Occipital lobe (tissue), 2 donors: ENCODE data around the gene APOL1. TPM values are rescaled to one million over a fixed set of nuclear protein-coding genes. Genes with fewer than 3 reads are reported as not detected.
"Not testable (repeated sequence)": the region's sequence is repeated elsewhere in the genome, so short reads cannot be mapped to it uniquely, and the experiment has no call there.

Source experiments
- DNase-seq: peaks from one replicate; lab custom pipeline; 2025; lab: John Stamatoyannopoulos, UW
- total RNA-seq: library from RNA; depleted of rRNA; stranded (reverse); fragments of >200 nt; gene quantifications from one replicate; pipeline ENCODE4 v1.2.3, GENCODE V29; 2014

The APOL1 gene
- total RNA-seq, 1 donor from 2014 or later: 1.4 TPM

GRCh38 chr22:36225333-36225922, 27.5 kb upstream of the APOL1 start:
- DNase-seq: no peak

- no peak for DNase-seq
Observed at GRCh38 chr22:36226189-36226588, 26.7 kb upstream of the APOL1 start.

GRCh38 chr22:36227396-36227795, 25.5 kb upstream of the APOL1 start:
- no peak for DNase-seq

GRCh38 chr22:36227806-36228205, 25.1 kb upstream of the APOL1 start:
- no peak for DNase-seq

GRCh38 chr22:36228369-36228768, 24.6 kb upstream of the APOL1 start:
- DNase-seq: not testable (repeated sequence)

DNA sequence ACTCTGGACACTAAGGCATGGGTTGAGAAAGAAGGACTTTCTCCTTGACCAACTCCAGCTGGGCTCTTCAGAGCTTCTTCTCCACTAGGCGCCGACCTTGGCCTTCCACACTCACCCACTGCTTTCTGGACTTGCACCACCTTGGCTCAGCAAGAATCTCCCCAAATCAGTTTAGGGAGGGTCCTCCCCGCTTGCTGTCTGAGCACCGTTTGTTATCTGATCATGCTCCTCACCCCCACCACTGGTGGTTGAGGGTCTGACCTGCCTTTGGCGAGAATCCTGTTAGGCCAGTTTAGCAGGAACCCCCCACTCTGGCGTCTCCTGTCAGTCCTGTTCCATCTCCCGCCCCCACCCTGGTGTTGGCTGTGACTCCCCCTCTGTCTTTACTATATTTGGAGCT, 24.0 kb upstream of the APOL1 start:
- DNase-seq: no peak

GRCh38 chr22:36229649-36230048, 23.3 kb upstream of the APOL1 start:
- DNase-seq: not testable (repeated sequence)

- not testable (repeated sequence) for DNase-seq
Observed at GRCh38 chr22:36231051-36231450, 21.9 kb upstream of the APOL1 start.

GRCh38 chr22:36232715-36233401, 20.1 kb upstream of the APOL1 start:
- DNase-seq: no peak

DNA sequence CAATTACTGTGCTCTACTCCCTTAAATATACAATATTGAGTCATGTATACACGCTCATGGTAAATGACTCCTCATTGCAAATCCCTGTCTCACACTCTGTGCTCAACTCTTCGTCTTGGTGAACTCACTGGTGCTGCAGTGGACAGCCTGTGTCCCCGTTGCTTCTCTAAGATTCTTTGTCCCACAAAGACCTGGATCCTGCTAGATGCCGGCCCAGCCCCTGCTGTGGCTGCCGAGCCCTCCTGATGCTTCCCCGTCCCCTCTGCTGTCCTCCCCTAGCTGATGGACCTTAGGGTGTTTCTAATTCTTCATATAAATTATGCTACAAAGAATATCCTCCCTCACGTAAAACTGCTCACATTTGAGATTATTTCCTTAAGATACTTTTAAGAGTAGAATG, 19.1 kb upstream of the APOL1 start:
- no peak for DNase-seq

DNA sequence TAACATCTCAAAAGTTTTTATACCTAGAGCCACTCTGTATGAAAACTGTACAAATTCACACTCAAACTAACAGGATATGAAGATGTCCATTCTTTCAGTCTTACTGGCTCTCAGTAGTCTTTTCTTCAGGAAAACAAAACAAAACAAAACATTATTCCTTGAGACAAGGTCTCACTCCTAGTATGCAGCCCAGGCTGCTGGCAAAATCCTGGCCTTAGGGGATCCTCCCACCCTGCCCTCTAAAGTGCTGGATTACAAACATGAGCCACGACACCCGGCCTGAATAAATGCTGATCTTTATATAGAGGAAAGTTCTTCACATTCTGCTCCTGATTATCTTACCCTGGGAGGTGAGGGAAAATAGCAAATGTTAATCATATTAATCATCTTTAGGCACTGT, 18.7 kb upstream of the APOL1 start:
- no peak for DNase-seq

- DNase-seq: no peak
Observed at GRCh38 chr22:36234919-36235318, 18.0 kb upstream of the APOL1 start.

- DNase-seq: no peak
Observed at GRCh38 chr22:36235585-36235984, 17.3 kb upstream of the APOL1 start.

DNA sequence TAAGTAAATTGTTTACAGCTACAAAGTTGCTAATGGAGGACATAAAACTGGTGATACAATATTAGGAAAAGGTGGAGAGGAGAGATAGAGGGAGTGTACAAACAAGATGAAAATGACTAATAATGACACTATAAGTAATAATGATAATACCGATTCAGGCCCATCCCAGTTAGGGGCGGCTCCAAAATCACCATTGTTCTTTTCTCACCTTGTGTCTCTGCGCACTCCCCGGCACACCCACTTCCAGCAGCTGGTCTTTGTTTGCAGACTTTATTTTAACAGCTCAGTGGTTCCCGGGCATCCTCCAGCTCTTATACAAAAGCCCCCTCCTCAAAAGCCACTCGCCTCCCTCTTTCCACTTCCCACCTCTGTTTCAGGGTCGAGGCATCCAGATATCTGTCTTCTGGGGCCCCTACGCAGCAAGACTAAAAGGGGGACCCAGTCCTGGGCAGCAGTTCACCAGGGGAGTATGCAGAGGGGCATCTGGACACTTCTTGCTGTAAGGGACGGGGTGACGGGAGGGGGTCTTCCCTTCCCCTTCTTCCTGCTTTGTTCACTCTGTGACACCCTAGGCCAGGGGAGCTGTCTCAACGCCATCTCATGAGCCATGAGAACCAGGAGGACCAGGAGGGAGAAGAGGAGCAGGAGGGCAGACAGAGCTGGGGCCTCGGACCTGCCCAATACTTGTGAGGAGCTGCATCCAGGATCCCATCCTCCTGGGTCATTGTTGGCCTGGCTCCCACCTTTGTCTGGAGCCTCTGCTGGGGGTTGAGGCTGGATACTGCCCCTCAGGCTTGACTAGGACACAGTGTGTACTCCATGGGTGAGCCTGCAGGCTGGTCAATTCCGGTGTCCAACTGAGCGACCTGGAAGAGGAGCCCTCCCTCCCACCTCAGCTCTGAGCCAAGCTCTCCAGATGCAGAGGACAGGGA, 16.3 kb upstream of the APOL1 start:
- no peak for DNase-seq

GRCh38 chr22:36237462-36238372, 15.2 kb upstream of the APOL1 start:
- DNase-seq: peak; percentile 41

DNA sequence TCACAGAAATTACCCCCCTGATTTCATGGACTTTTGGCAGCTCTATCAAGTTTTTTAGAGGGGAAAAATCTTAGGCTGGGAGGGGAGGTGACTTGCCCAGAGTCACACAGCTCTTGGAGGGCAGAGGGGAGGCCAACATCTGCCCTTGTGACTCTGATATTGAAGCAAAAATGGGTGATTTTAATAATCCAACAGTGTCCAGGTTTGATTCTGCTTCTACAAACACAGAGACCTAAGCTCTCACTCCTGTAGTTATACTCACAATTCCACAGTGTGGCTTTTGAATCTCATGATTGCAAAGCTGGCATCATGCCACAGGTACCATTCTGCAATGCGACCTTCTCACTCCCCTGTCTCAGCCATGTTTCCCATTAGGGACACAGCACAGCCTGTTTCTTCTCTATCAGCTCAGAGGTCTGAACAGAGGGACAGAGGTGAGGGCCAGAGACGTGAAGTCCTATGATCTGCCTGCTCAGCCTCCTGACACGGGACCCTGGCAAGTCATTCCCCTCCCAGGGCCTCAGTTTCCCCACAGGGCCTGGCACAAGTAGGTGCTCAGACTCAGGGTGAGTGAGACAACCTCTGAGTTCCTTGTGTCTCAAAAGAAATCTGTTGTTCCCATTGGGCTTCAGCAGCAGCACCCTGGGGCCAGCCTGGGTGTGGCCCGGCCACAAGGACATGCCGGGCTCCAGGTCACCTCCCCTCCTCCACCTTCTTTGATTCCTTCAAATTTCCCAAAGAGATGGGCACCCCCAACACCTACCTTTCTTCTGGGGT, 14.4 kb upstream of the APOL1 start:
- no peak for DNase-seq

GRCh38 chr22:36239150-36239400, 13.9 kb upstream of the APOL1 start:
- DNase-seq: no peak

- peak; percentile 88 for DNase-seq
Observed at GRCh38 chr22:36239401-36240171, 13.3 kb upstream of the APOL1 start, which contains the start of gene APOL2. TSS of gene APOL2 (minus strand) at chr22:36239527. CDS start at chr22:36233162, 6,365 bp downstream.

- no peak for DNase-seq
Observed at GRCh38 chr22:36243986-36244385, 8.9 kb upstream of the APOL1 start.
